ENCODE data around the gene CXXC1.
A peak's percentile ranks its signal among the peaks of the same experiment; 100 is the strongest.
"Not testable (repeated sequence)": the region's sequence is repeated elsewhere in the genome, so short reads cannot be mapped to it uniquely, and the experiment has no call there.

The CXXC1 gene

GRCh38 chr18:50297621-50298442 is 10.3 kb upstream of the CXXC1 start:
- peak overlapping the region; percentile 59 for H3K4me3 ChIP-seq (replicated peaks; ENCODE audit: low read depth, low read length)
- peak; percentile 81 for DNase-seq (ENCODE audit: low read depth)
- no peak for TF ChIP-seq CTCF (IDR thresholded peaks at IDR 0.05; ENCODE audit: low read length, missing control alignments)

GRCh38 chr18:50293039-50293438 is 5.5 kb upstream of the CXXC1 start:
- TF ChIP-seq CTCF (IDR thresholded peaks at IDR 0.05; ENCODE audit: low read length, missing control alignments), result no peak
- no peak overlapping the region for H3K4me3 ChIP-seq (replicated peaks; ENCODE audit: low read depth, low read length)
- DNase-seq (ENCODE audit: low read depth), result no peak

GRCh38 chr18:50289108-50289443 is 1.6 kb upstream of the CXXC1 start:
- DNase-seq (ENCODE audit: low read depth), result no peak
- TF ChIP-seq CTCF (IDR thresholded peaks at IDR 0.05; ENCODE audit: low read length, missing control alignments), result no peak
- no peak overlapping the region for H3K4me3 ChIP-seq (replicated peaks; ENCODE audit: low read depth, low read length)

GRCh38 chr18:50288348-50289107 is 1.0 kb upstream of the CXXC1 start:
- not testable (repeated sequence) for DNase-seq (ENCODE audit: low read depth)
- H3K4me3 ChIP-seq (replicated peaks; ENCODE audit: low read depth, low read length), result peak overlapping the region; percentile 93

GRCh38 chr18:50287028-50287440 is 458 bp downstream of the CXXC1 start:
- no peak for DNase-seq (ENCODE audit: low read depth)
- peak overlapping the region; percentile 93 for H3K4me3 ChIP-seq (replicated peaks; ENCODE audit: low read depth, low read length)
- TF ChIP-seq CTCF (IDR thresholded peaks at IDR 0.05; ENCODE audit: low read length, missing control alignments), result no peak

GRCh38 chr18:50286391-50287027 is 983 bp downstream of the CXXC1 start:
- TF ChIP-seq CTCF (IDR thresholded peaks at IDR 0.05; ENCODE audit: low read length, missing control alignments), result no peak
- peak overlapping the region; percentile 93 for H3K4me3 ChIP-seq (replicated peaks; ENCODE audit: low read depth, low read length)
- DNase-seq (ENCODE audit: low read depth), result no peak

GRCh38 chr18:50285631-50286321 is 1.7 kb downstream of the CXXC1 start:
- peak overlapping the region; percentile 93 for H3K4me3 ChIP-seq (replicated peaks; ENCODE audit: low read depth, low read length)
- no peak for DNase-seq (ENCODE audit: low read depth)
- no peak for TF ChIP-seq CTCF (IDR thresholded peaks at IDR 0.05; ENCODE audit: low read length, missing control alignments)

All from fibroblast of pulmonary artery (primary cell).